K562 (cell line): Measurements from ENCODE around the gene CST1.

Source experiments
- ATF3 ChIP-seq, 2 experiments: fragments of 450-650 bp in 1 of 2; sonication (generic) in 1 of 2; formaldehyde crosslinking in 1 of 2; IDR thresholded peaks in 1 of 2; conservative IDR thresholded peaks in 1 of 2; 2 replicates each; pipeline versions ENCODE4 v1.6.1 to v1.8.1; 2016 to 2023; ENCODE audit warnings: mild to moderate bottlenecking in 2 of 2, moderate library complexity in 2 of 2, inconsistent platforms in 1 of 2, missing genetic modification reagents in 1 of 2
- CTCF ChIP-seq, 3 experiments: IDR thresholded peaks in 2 of 3; conservative IDR thresholded peaks in 1 of 3; 2 replicates each; pipeline ENCODE4 v1.5.1; 2011 to 2012; ENCODE audit warnings: low read length in 3 of 3, mild to moderate bottlenecking in 3 of 3, control low read depth in 2 of 3, improper control_type of control experiment in 1 of 3, inconsistent platforms in 1 of 3, low read depth in 1 of 3, mixed read lengths in 1 of 3, moderate library complexity in 1 of 3; ENCODE audit not compliant: insufficient read depth in 2 of 3
- NFIC ChIP-seq: fragments of 450-650 bp; IDR thresholded peaks from 2 replicates; pipeline ENCODE4 v1.6.1; 2017; ENCODE audit warnings: mild to moderate bottlenecking, inconsistent platforms
- POLR2A ChIP-seq: fragments of 450-650 bp; conservative IDR thresholded peaks from 2 replicates; pipeline ENCODE4 v1.6.1; 2016
- SMARCA5 ChIP-seq: fragments of 450-650 bp; IDR thresholded peaks from 2 replicates; pipeline ENCODE4 v1.6.1; 2016
- SP1 ChIP-seq: sonication (generic); formaldehyde crosslinking; IDR thresholded peaks from 2 replicates; pipeline ENCODE4 v1.8.1; 2022; ENCODE audit warnings: mild to moderate bottlenecking, missing genetic modification reagents
- THAP12 ChIP-seq: fragments of 250-450 bp; sonication (Bioruptor Pico); IDR thresholded peaks from 2 replicates; pipeline ENCODE4 v1.9.0; 2021; ENCODE audit warnings: mild to moderate bottlenecking, inconsistent platforms
- XRCC4 ChIP-seq: IDR thresholded peaks from one replicate; pipeline ENCODE4 v1.6.1; 2011; ENCODE audit not compliant: insufficient read depth, insufficient read length; ENCODE audit errors: extremely low read depth
- ZBTB9 ChIP-seq: fragments of 450-650 bp; formaldehyde crosslinking; IDR thresholded peaks from 2 replicates; pipeline ENCODE4 v1.4.0; 2020; ENCODE audit warnings: mild to moderate bottlenecking, moderate library complexity
- ZFP36 ChIP-seq: fragments of 150-350 bp; IDR thresholded peaks from 2 replicates; pipeline ENCODE4 v1.6.1; 2018; ENCODE audit warnings: low read length, low read depth; ENCODE audit not compliant: partially characterized antibody
- ZNF3 ChIP-seq: fragments of 250-450 bp; sonication (Bioruptor Pico); IDR thresholded peaks from 2 replicates; pipeline ENCODE4 v1.5.0; 2021; ENCODE audit warnings: mild to moderate bottlenecking, moderate library complexity
- ZNF584 ChIP-seq: fragments of 200-800 bp; sonication (Bioruptor generic); IDR thresholded peaks from 2 replicates; pipeline ENCODE4 v1.6.1; 2016; ENCODE audit warnings: low read depth, mild to moderate bottlenecking, missing genetic modification characterization, missing compliant biosample characterization
- ZNF75A ChIP-seq: fragments of 450-650 bp; formaldehyde crosslinking; IDR thresholded peaks from 2 replicates; pipeline ENCODE4 v1.4.0; 2020; ENCODE audit warnings: mild to moderate bottlenecking

GRCh38 chr20:23773127-23773526 is 22.4 kb upstream of the CST1 start:
- TF ChIP-seq SP1 (CRISPR knock-in tag) (no peak), POLR2A (no peak), ZNF75A (CRISPR knock-in tag) (no peak), SMARCA5 (no peak), ZNF584 (CRISPR knock-in tag) (no peak), CTCF (IDR thresholded peaks at IDR 0.05 in 2 of 3, conservative IDR thresholded peaks at IDR 0.05 in 1 of 3; ENCODE audit: insufficient read depth in 2 of 3, low read depth in 1 of 3, low read length in 3 of 3) (no peak), XRCC4 (no peak), ZNF3 (no peak), ZFP36 (no peak), THAP12 (CRISPR knock-in tag) (no peak), ATF3 (IDR thresholded peaks at IDR 0.05) (no peak), ATF3 (CRISPR knock-in tag; conservative IDR thresholded peaks at IDR 0.05) (no peak), NFIC (no peak), ZBTB9 (no peak)
